Activated naive CD8-positive, alpha-beta T cell treated with anti-CD3 and anti-CD28 coated beads for 36 hours (primary cell): ENCODE measurements around the gene NOL4L. TPM values are rescaled to one million over a fixed set of nuclear protein-coding genes. Genes with fewer than 3 reads are reported as not detected.

Source experiments
- DNase-seq: peaks from one replicate; pipeline ENCODE4 v3.0.0; 2021
- H3K27ac Mint-ChIP-seq: one replicate; pipeline ENCODE4 v1.8.0; 2022; ENCODE audit warnings: mild to moderate bottlenecking, moderate library complexity, mixed read lengths
- H3K27me3 Mint-ChIP-seq: one replicate; pipeline ENCODE4 v1.8.0; 2022; ENCODE audit warnings: mild to moderate bottlenecking, mixed read lengths
- H3K36me3 Mint-ChIP-seq: one replicate; pipeline ENCODE4 v1.8.0; 2021; ENCODE audit warnings: mild to moderate bottlenecking, mixed read lengths
- H3K4me1 Mint-ChIP-seq: one replicate; pipeline ENCODE4 v1.8.0; 2021; ENCODE audit warnings: mixed read lengths
- H3K4me3 Mint-ChIP-seq: one replicate; pipeline ENCODE4 v1.8.0; 2022; ENCODE audit warnings: mild to moderate bottlenecking, moderate library complexity, mixed read lengths
- H3K9me3 Mint-ChIP-seq: one replicate; pipeline ENCODE4 v1.8.0; 2022; ENCODE audit warnings: mixed read lengths
- total RNA-seq, 2 experiments: library from RNA; stranded (reverse); gene quantifications; one replicate each; pipeline ENCODE4 v1.2.3, GENCODE V29; 2021

NOL4L gene
- total RNA-seq, 2 experiments from 2014 or later, result 15.9 TPM

GRCh38 chr20:32541323-32542258 lies 43.5 kb downstream of the NOL4L start:
- DNase-seq, result no peak
- Mint-ChIP-seq H3K27me3 (no peaks in the 10 kb centered on the region), H3K4me1 (peaks cover 70% of the 10 kb centered on the region), H3K36me3 (peaks cover 6% of the 10 kb centered on the region), H3K4me3 (no peak overlapping the region), H3K9me3 (no peaks in the 10 kb centered on the region), H3K27ac (peak overlapping the region; percentile 95)

- peaks cover 6% of the 10 kb centered on the region for H3K36me3 Mint-ChIP-seq
- H3K9me3 Mint-ChIP-seq, result no peaks in the 10 kb centered on the region
- DNase-seq, result peak; percentile 78
- peak overlapping the region; percentile 66 for H3K4me3 Mint-ChIP-seq
- H3K27me3 Mint-ChIP-seq, result no peaks in the 10 kb centered on the region
- H3K4me1 Mint-ChIP-seq, result peaks cover 72% of the 10 kb centered on the region
- H3K27ac Mint-ChIP-seq, result peak overlapping the region; percentile 95
Measured at GRCh38 chr20:32539817-32540675, 45.1 kb downstream of the NOL4L start.

- no peak for DNase-seq
- Mint-ChIP-seq H3K27me3 (no peaks in the 10 kb centered on the region), H3K9me3 (no peaks in the 10 kb centered on the region), H3K4me1 (peaks cover 72% of the 10 kb centered on the region), H3K36me3 (peaks cover 6% of the 10 kb centered on the region), H3K27ac (peak overlapping the region; percentile 95), H3K4me3 (peak overlapping the region; percentile 66)
Measured at GRCh38 chr20:32539026-32539816, 45.9 kb downstream of the NOL4L start.

GRCh38 chr20:32538526-32538939 lies 46.6 kb downstream of the NOL4L start:
- no peaks in the 10 kb centered on the region for H3K9me3 Mint-ChIP-seq

GRCh38 chr20:32537657-32538525 lies 47.2 kb downstream of the NOL4L start:
- Mint-ChIP-seq H3K27me3 (no peaks in the 10 kb centered on the region), H3K27ac (peak overlapping the region; percentile 95), H3K4me3 (peak overlapping the region; percentile 85), H3K9me3 (no peaks in the 10 kb centered on the region), H3K36me3 (peaks cover 6% of the 10 kb centered on the region), H3K4me1 (peaks cover 74% of the 10 kb centered on the region)
- DNase-seq, result no peak

More at GRCh38 chr20:32538526-32538939, 46.6 kb downstream of the NOL4L start:
- H3K27me3 Mint-ChIP-seq, result no peaks in the 10 kb centered on the region
- no peak for DNase-seq
- H3K4me1 Mint-ChIP-seq, result peaks cover 73% of the 10 kb centered on the region
- H3K27ac Mint-ChIP-seq, result peak overlapping the region; percentile 95
- H3K4me3 Mint-ChIP-seq, result peak overlapping the region; percentile 66
- H3K36me3 Mint-ChIP-seq, result peaks cover 6% of the 10 kb centered on the region

- Mint-ChIP-seq H3K4me3 (peak overlapping the region; percentile 85), H3K9me3 (no peaks in the 10 kb centered on the region), H3K4me1 (peaks cover 74% of the 10 kb centered on the region), H3K27ac (peak overlapping the region; percentile 91), H3K36me3 (peaks cover 3% of the 10 kb centered on the region), H3K27me3 (no peaks in the 10 kb centered on the region)
- DNase-seq, result peak; percentile 66
Measured at GRCh38 chr20:32536851-32537656, 48.1 kb downstream of the NOL4L start.

- Mint-ChIP-seq H3K4me1 (peaks cover 80% of the 10 kb centered on the region), H3K27ac (peak overlapping the region; percentile 93), H3K9me3 (no peaks in the 10 kb centered on the region), H3K36me3 (peaks cover 3% of the 10 kb centered on the region), H3K27me3 (no peaks in the 10 kb centered on the region), H3K4me3 (peak overlapping the region; percentile 80)
- peak; percentile 82 for DNase-seq
Measured at GRCh38 chr20:32535953-32536823, 48.9 kb downstream of the NOL4L start.

GRCh38 chr20:32535316-32535952 lies 49.7 kb downstream of the NOL4L start:
- no peaks in the 10 kb centered on the region for H3K27me3 Mint-ChIP-seq
- peak overlapping the region; percentile 80 for H3K4me3 Mint-ChIP-seq
- H3K27ac Mint-ChIP-seq, result peak overlapping the region; percentile 93
- H3K9me3 Mint-ChIP-seq, result no peaks in the 10 kb centered on the region
- peaks cover 4% of the 10 kb centered on the region for H3K36me3 Mint-ChIP-seq
- peaks cover 77% of the 10 kb centered on the region for H3K4me1 Mint-ChIP-seq
- DNase-seq, result no peak

- peak overlapping the region; percentile 93 for H3K27ac Mint-ChIP-seq
- H3K36me3 Mint-ChIP-seq, result peaks cover 5% of the 10 kb centered on the region
- H3K4me3 Mint-ChIP-seq, result peak overlapping the region; percentile 80
- peak; percentile 67 for DNase-seq
- peaks cover 73% of the 10 kb centered on the region for H3K4me1 Mint-ChIP-seq
- no peaks in the 10 kb centered on the region for H3K27me3 Mint-ChIP-seq
- no peaks in the 10 kb centered on the region for H3K9me3 Mint-ChIP-seq
Measured at GRCh38 chr20:32534661-32535240, 50.4 kb downstream of the NOL4L start.

GRCh38 chr20:32533732-32534131 lies 51.4 kb downstream of the NOL4L start:
- H3K4me3 Mint-ChIP-seq, result no peak overlapping the region

GRCh38 chr20:32532246-32532645 lies 52.9 kb downstream of the NOL4L start:
- DNase-seq, result no peak
- H3K4me1 Mint-ChIP-seq, result peaks cover 79% of the 10 kb centered on the region
- H3K27ac Mint-ChIP-seq, result peak overlapping the region; percentile 65
- H3K36me3 Mint-ChIP-seq, result peaks cover 2% of the 10 kb centered on the region
- H3K27me3 Mint-ChIP-seq, result no peaks in the 10 kb centered on the region
- H3K4me3 Mint-ChIP-seq, result no peak overlapping the region
- no peaks in the 10 kb centered on the region for H3K9me3 Mint-ChIP-seq

More at GRCh38 chr20:32533732-32534131, 51.4 kb downstream of the NOL4L start:
- H3K36me3 Mint-ChIP-seq, result peaks cover 2% of the 10 kb centered on the region
- peak overlapping the region; percentile 93 for H3K27ac Mint-ChIP-seq
- no peaks in the 10 kb centered on the region for H3K27me3 Mint-ChIP-seq
- DNase-seq, result no peak
- peaks cover 74% of the 10 kb centered on the region for H3K4me1 Mint-ChIP-seq
- no peaks in the 10 kb centered on the region for H3K9me3 Mint-ChIP-seq
